Head of caudate nucleus (tissue), 42 donors: ENCODE data around the gene TRAK1.
A peak's percentile ranks its signal among the peaks of the same experiment; 100 is the strongest.

Experiments
- DNase-seq, 42 donors: peaks; one replicate each; pipeline versions ENCODE4 v3.0.0 to v3.0.0-alpha.2; 2020 to 2021; ENCODE audit warnings: mixed read lengths in 7 of 42
- intact Hi-C: fragments of 100-400 bp; cut with DNase I; formaldehyde crosslinking; loops from one replicate; pipeline ENCODE4 v1.15.0; 2022

The TRAK1 gene

GRCh38 chr3:42246091-42246490 is 154.9 kb downstream of the TRAK1 start:
- DNase-seq = no peak
- intact Hi-C loops = loop anchor here (5.0 kb wide), 1 partner anchor 196 kb away; no protein-coding TSS in a partner anchor

GRCh38 chr3:42247576-42248027 is 156.4 kb downstream of the TRAK1 start:
- DNase-seq = peak in 41 of 42 donors; percentile 34 to 85 (median 67)
- intact Hi-C loops = loop anchor here (5.0 kb wide), 1 partner anchor 195 kb away; no protein-coding TSS in a partner anchor

DNA sequence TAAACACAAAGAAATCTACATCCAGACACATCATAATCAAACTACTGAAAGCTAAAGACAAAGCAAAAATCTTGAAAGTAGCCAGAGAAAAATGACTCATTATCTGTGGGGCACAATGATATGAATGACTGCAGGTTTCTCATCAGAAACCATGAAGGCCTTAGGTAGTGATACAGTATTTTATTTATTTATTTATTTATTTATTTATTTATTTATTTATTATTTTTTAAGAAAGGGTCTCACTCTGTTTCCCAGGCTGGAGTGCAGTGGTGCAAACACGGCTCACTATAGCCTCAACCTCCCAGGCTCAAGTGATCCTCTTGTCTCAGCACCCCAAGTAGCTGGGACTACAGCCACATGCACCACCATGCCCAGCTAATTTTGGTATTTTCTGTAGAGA is 159.6 kb downstream of the TRAK1 start:
- intact Hi-C loops = no loop called here
- no peak for DNase-seq

- intact Hi-C loops = no loop called here
- peak in 1 of 42 donors; percentile 3 for DNase-seq
These were observed 163.4 kb downstream of the TRAK1 start for GRCh38 chr3:42254566-42254965.

DNA sequence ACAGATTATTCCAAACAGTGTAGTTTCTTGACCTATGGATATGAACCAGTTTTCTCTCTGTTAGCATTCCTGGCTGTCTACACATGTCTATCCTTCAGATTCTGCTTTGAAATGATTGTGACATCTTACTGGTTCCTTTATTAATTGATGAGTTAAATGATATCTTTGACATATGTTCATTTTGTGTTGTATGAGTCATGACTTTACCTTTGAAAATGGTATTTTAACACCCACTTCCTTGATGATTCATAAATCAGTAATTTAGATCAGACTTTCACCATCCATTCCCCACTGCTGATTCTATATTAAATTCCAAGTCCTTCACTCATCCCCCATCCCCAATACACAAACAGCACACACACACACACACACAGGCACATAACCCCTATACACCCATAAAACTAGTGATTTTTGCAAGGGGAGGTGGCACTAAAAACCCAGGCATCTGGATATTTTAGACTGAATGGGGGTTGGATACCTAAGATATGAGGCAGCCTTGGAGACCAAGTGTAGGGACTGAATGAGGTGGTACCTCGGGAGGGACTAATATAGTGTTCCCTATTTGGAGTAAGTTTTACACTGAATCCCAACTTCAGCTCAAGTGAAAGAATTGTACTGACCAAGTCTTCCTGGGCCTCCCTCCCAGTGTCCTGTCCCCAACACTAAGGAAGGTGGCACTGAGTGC is 165.1 kb downstream of the TRAK1 start:
- intact Hi-C loops = no loop called here
- DNase-seq = no peak

DNA sequence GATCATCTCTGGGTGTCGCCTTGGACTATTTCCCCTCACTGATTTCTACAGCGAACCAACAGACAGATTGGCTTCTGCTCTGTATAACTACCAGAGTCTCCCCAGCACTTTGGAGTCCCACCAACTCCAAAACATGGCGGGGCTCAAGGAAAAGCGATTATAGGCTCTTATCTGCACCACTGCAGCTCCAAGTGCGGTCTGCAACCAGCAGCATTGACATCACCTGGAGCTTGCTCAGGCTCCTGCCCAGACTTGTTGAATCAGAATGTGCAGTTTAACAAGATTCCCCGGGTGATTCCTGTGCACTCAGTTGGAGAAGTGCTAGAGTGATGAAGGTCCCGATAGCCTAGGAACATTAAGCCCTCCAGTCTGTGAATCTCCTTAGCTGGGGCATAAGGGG is 165.8 kb downstream of the TRAK1 start:
- intact Hi-C loops = no loop called here
- DNase-seq = no peak

DNA sequence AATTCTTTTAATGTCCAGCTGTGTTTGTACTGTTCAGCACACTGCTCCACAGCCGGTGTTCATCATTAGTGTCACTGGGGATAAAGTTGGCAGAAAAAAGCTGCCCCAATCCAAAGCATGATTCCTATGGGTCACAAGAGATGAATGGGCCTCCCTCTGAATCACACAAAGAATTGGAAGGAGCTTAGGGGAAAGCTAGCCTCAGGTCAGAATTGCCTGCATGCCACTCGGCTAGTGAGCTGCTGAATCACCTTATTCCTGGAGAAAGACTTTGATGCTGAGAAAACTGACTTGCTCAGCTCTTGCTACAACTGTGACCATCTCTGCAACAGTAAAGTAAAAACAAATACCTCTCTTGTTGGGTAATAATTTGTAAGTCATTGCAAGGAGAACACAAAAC is 171.4 kb downstream of the TRAK1 start:
- intact Hi-C loops = no loop called here
- no peak for DNase-seq

DNA sequence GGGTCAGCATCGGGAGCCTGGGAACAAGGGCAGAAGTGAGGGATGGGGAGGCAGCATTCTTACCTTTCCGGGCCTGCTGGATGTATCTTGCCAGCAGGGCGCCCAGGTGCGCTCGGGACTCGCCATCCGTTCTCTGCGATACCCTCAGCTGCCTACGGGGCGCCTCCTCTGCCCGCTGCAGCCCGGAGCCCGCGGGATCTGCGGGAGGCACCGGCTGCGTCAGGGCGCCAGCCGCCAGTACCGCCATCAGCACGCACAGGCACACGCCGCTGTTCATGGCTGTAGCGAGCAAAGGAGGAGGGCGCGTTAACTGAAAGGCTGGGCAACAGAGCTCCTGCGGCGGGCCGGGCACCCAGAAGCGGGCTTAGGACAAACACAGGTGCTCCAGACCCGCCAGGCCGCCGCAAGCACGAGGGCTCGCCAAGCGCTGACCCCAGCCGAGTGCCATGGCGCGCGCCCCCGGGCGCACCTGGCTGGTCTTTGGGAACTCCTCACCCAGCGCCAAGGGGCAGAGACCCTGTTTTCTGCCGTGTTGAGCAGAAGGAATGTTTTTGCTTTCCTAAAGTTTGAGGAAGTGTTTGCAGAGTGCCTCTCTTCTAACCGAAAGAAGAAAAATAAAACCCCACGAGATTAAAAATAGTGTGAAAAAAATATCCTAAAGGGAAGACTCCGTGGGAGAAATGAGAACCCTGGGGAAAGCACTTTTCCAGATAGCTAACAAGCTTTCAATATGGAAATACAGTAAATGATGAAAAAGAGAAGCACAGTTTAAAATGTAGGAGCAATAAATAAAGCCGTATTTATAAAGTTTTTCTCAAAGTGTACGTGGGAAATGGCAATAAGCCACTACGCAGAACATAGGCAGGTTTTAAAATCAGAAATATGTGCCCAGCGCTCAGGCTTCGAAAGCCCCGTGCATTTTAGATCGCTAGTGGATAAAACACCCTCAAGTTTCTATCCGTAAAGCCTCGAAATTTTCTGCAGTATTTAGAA is 172.5 kb downstream of the TRAK1 start:
- peak in 10 of 42 donors; percentile 7 to 40 (median 19) for DNase-seq
- intact Hi-C loops = no loop called here

DNA sequence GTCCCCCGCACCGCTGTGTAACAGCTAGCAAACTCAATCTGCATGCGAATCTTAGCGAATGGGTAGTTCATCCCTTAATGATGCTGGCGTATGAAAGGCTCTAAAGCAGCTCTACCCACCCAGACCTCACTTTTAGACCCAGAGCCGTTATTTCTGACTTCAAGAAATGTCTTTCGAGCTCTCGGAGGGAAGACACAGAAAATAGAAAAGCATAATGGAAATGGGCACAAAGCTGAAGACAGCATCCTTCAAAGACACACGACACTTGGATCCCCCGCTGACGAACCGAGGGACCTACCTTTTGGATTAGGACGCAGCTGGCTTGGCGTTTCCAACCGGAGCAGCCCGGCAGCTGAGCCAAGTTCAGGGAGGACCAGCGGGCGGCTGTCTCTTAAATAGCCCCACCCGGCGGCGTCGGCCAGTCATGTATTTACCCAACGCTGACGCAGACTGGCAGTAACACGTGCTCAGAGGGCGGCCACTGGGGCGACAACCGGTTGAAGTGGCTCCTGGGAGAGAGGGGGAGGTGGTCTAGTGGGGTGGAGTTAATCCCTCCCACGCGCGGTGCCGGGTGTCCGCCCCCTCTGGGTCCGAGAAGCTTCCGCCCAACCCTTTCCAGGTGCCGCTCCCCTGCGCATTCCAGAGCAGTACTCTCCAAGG is 173.4 kb downstream of the TRAK1 start:
- intact Hi-C loops = no loop called here
- peak in 7 of 42 donors; percentile 8 to 34 (median 21) for DNase-seq

GRCh38 chr3:42265059-42265991 is 174.2 kb downstream of the TRAK1 start:
- DNase-seq = no peak
- intact Hi-C loops = no loop called here

DNA sequence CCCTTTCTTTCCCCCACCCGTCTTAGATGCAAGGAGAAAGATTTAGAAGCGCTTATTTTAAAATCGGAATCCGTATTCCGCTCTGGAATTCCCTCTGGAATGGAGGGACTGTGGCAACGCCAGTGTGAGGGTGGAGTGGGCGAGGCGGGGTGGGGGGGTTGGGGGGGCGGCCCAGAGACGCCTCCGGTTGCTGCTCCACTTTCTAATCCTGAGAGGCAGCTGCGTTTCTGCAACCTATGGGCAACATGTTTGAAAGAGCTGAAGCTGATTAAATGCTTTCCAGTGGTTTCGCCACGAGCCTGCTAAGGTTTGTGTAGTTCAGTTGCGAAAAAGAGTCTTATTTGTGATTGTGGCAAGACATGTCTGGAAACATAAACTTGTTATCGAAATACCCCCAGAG is 174.9 kb downstream of the TRAK1 start, which contains the start of gene CCK:
Gene CCK, minus strand, starts transcription at position 101 of the 400 bp plus-strand sequence. CDS start 2,555 bp downstream, outside the sequence.
- intact Hi-C loops = no loop called here
- DNase-seq = no peak

DNA sequence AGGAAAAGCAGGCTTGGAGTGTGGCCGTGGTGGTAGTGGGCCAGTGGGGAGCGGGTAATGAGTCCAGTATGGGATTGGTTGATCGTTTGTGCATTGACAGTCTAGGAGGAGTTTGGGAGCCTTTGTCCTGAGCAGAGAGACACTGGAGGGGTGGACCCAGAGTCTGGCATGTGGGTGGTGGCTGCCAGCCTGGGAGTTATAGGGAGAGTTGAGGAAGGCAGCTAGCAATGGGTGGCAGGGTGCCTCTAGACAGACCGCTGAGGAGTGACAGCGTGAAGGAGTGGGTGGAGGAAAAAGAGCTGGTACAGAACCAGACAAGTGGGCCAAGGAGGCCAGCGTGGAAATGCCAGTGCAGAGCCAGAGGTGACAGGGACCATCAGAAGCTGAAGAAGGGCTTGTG is 176.7 kb downstream of the TRAK1 start:
- DNase-seq = no peak
- intact Hi-C loops = no loop called here

GRCh38 chr3:42269647-42270046 is 178.5 kb downstream of the TRAK1 start:
- intact Hi-C loops = no loop called here

GRCh38 chr3:42270561-42270960 is 179.4 kb downstream of the TRAK1 start:
- intact Hi-C loops = no loop called here
- DNase-seq = no peak

More at GRCh38 chr3:42269647-42270046, 178.5 kb downstream of the TRAK1 start:
- no peak for DNase-seq

GRCh38 chr3:42271786-42272185 is 180.6 kb downstream of the TRAK1 start:
- intact Hi-C loops = no loop called here
- DNase-seq = no peak

DNA sequence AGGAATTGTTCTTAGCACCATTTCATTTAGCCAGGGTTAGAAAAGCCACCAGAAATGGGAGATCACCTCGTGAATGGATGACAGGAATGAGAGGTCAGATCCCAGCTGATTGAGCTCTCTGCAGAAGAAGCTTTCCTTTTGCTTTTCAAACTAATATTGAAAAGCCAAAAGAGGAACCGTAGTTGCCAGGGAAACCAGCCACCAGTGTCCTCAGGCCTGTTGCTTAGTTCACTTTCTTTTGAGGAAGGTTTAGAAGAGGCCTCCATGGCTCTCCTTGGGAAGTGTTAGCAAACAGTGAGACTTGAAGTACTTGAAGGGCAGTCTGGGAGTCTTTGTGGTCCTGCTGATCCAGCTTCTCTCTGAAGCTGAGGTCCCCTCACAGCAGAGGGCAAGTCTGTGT is 182.2 kb downstream of the TRAK1 start:
- intact Hi-C loops = no loop called here

DNA sequence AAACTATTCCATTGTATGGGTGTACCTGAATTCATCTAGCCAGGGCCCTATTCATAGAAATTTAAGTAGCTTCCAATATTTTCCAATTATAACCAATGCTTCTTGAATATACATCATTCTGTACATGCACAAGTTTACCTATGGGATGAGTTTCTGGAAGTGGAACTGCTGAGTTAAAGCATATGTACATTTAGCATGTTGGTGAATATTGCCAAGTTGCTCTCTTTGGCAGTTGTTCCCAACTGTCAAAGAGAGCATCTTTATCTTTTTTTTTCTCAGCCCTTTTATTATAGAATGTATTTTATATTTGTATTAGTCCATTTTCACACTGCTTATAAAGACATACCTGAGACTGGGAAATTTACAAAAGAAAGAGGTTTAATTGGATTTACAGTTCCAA is 183.1 kb downstream of the TRAK1 start:
- DNase-seq = no peak
- intact Hi-C loops = no loop called here

More for the DNA sequence above, 182.2 kb downstream of the TRAK1 start:
- DNase-seq = no peak

DNA sequence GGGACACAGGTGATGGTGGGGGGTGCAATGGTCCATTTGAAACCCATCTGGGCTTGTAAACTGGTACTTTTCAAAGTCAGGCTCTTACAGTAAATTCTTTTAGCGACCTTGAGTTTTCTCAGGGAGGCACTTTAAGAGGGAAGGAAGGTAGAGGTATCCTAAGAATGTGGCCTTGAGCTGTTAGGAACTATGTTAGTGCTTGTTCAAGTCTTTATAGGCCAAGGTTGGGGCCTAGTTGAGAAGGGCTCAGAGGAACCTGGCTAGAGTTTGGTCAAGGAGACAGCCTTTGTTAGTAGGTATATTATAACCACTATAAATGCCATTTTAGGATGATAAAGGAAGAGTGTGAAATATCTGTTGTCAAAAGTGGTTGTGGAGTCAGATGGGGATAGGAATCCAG is 184.1 kb downstream of the TRAK1 start:
- DNase-seq = no peak
- intact Hi-C loops = no loop called here
